Sigmoid colon (tissue), 7 donors: ENCODE measurements around the gene SIN3B. TPM values are rescaled to one million over a fixed set of nuclear protein-coding genes. Genes with fewer than 3 reads are reported as not detected.

Experiments used
- DNase-seq: peaks from one replicate; pipeline ENCODE4 v3.0.0-alpha.2; 2019
- H3K27ac ChIP-seq, 4 donors: fragments of 200-600 bp; sonication (generic); one replicate each; pipeline ENCODE4 v1.5.1; 2016 to 2019; ENCODE audit warnings: mild to moderate bottlenecking in 1 of 4
- H3K27me3 ChIP-seq, 3 donors: fragments of 200-600 bp; sonication (generic); one replicate each; pipeline ENCODE4 v1.5.1; 2019; ENCODE audit warnings: mild to moderate bottlenecking in 1 of 3
- H3K36me3 ChIP-seq, 4 donors: fragments of 200-600 bp; sonication (generic); one replicate each; pipeline ENCODE4 v1.5.1; 2016 to 2019
- H3K4me1 ChIP-seq, 4 donors: fragments of 200-600 bp; sonication (generic); one replicate each; pipeline ENCODE4 v1.5.1; 2017 to 2019
- H3K4me3 ChIP-seq, 4 donors: fragments of 200-600 bp; sonication (generic); one replicate each; pipeline ENCODE4 v1.5.1; 2017 to 2019; ENCODE audit warnings: mild to moderate bottlenecking in 2 of 4, moderate library complexity in 1 of 4
- H3K9me3 ChIP-seq, 4 donors: fragments of 200-600 bp in 3 of 4; sonication (generic) in 3 of 4; one replicate each; pipeline versions ENCODE4 v1.5.1 to v1.6.1; 2013 to 2019
- CTCF ChIP-seq, 4 experiments: fragments of 450-650 bp in 3 of 4; fragments of 200-600 bp in 1 of 4; IDR thresholded peaks; one replicate each; pipeline ENCODE4 v1.5.1; 2016 to 2019; ENCODE audit warnings: antibody characterized with exemption in 4 of 4, mild to moderate bottlenecking in 3 of 4, moderate library complexity in 2 of 4
- EP300 ChIP-seq, 4 donors: sonication (generic); formaldehyde crosslinking; IDR thresholded peaks; one replicate each; pipeline ENCODE4 v1.6.1; 2017; ENCODE audit warnings: antibody characterized with exemption in 4 of 4
- POLR2A ChIP-seq, 2 donors: fragments of 450-650 bp; IDR thresholded peaks; one replicate each; pipeline ENCODE4 v1.6.1; 2016; ENCODE audit warnings: antibody characterized with exemption in 2 of 2, mild to moderate bottlenecking in 2 of 2, moderate library complexity in 2 of 2
- POLR2AphosphoS5 ChIP-seq, 4 donors: sonication (generic); formaldehyde crosslinking; IDR thresholded peaks; one replicate each; pipeline ENCODE4 v1.6.1; 2017; ENCODE audit warnings: antibody characterized with exemption in 4 of 4
- WGBS, 2 donors: extraction: QIAGEN DNeasy Blood & Tissue Kit; methylation state at CpG; one replicate each; pipeline ENCODE4 v1.1.7; 2013; 5-methylcytosine and 5-hydroxymethylcytosine counted together
- intact Hi-C: fragments of 100-400 bp; cut with DNase I; formaldehyde crosslinking; loops from one replicate; pipeline ENCODE4 v1.15.1; 2023
- polyA plus RNA-seq, 3 donors: library from polyadenylated mRNA; stranded (reverse); fragments of 200-250 nt; gene quantifications; one replicate each; pipeline ENCODE4 v1.2.3, GENCODE V29; 2013
- total RNA-seq, 4 donors: library from RNA; depleted of rRNA; stranded (reverse); fragments of >200 nt; gene quantifications; one replicate each; pipeline ENCODE4 v1.1.0, GENCODE V29; 2016
- donor health status: healthy with polysubstance abuse.
- donor health status: Bipolar disorder and iron deficiency.
- donor health status: healthy.

The SIN3B gene
- total and polyA plus RNA-seq, 7 donors = 5.1 to 67.3 (median 24.7) TPM

DNA sequence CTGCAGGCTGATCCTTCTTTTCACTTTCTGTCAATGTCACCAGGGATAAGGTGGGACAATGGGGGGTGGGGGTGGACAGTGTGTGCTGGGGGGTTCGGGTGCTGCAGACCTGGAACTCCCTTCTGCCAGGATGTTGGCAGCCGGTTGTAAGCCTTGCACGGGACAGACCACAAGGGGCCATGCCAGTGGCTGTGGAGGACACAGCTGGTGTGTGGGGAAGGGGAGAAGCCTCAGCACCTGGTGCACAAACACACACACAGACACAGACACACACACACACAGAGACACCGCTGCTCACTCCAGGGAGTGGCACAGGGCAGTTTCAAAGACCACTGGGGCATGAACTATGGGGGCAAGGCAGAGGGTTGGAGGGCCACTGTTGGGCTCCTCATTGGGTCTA, 63.2 kb downstream of the SIN3B start:
- H3K4me3 ChIP-seq = no peak overlapping the region
- 36 to 50% methylated on average over 4 of the region's 4 CpGs for WGBS, 2 donors
- H3K27ac ChIP-seq = no peak overlapping the region
- TF ChIP-seq EP300 (IDR thresholded peaks at IDR 0.05) (no peak), POLR2AphosphoS5 (IDR thresholded peaks at IDR 0.05) (no peak), CTCF (IDR thresholded peaks at IDR 0.05) (no peak), POLR2A (IDR thresholded peaks at IDR 0.05) (no peak)
- peaks cover 0 to 26% (median 14%) of the 10 kb centered on the region in 4 donors for H3K4me1 ChIP-seq
- intact Hi-C loops = no loop called here
- no peak for DNase-seq
- no peaks in the 10 kb centered on the region for H3K36me3 ChIP-seq
- H3K9me3 ChIP-seq = no peaks in the 10 kb centered on the region
- H3K27me3 ChIP-seq = peaks cover 10 to 34% (median 23%) of the 10 kb centered on the region in 3 donors

DNA sequence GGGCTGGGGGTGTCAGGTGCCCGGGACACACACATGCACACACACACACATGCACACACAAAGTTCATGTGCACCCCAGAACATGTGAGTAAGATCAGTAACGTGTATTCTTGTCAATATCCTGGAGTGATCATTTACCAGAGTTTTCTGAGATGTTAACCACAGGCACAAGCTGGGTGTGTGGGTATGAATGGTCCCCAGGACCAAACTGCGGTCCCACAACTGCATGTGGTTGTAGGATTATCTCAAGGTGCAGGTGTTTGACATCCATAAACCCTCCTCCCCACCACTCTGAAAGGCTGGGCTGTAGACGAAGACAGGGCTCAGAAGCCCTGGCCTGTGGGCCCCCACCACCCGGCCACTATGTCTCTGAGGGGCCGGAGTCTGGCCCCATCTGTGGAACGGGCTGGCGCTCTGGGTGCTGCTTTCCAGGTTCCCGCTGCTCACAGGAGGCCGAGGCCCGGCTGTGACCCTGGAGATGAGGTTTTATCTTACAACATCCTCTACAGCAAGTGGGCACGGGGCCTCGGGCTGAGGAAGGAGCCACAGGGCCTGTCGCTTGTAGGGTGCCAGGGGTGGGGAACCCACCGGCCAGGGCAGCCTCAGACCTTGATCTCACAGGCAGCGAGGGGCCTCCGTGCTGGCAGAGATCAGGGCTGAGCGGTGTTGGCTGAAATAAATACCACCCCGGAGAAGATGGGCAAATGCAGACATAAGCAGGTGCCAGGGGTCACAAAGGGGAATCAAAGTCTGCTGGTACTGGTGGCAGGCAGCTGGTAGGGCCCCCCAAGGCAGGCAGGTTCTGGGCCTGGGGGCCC, 63.9 kb downstream of the SIN3B start:
- Histone ChIP-seq H3K4me3 (no peak overlapping the region), H3K9me3 (no peaks in the 10 kb centered on the region), H3K27ac (no peak overlapping the region), H3K36me3 (no peaks in the 10 kb centered on the region), H3K27me3 (peaks cover 10 to 28% (median 23%) of the 10 kb centered on the region in 3 donors), H3K4me1 (peaks cover 0 to 32% (median 14%) of the 10 kb centered on the region in 4 donors)
- TF ChIP-seq POLR2A (IDR thresholded peaks at IDR 0.05) = no peak
- TF ChIP-seq CTCF (IDR thresholded peaks at IDR 0.05) = no peak
- no peak for TF ChIP-seq POLR2AphosphoS5 (IDR thresholded peaks at IDR 0.05)
- no peak for TF ChIP-seq EP300 (IDR thresholded peaks at IDR 0.05)
- intact Hi-C loops = no loop called here
- WGBS, 2 donors = 70 to 81% methylated on average over 19 of the region's 19 CpGs
- no peak for DNase-seq

DNA sequence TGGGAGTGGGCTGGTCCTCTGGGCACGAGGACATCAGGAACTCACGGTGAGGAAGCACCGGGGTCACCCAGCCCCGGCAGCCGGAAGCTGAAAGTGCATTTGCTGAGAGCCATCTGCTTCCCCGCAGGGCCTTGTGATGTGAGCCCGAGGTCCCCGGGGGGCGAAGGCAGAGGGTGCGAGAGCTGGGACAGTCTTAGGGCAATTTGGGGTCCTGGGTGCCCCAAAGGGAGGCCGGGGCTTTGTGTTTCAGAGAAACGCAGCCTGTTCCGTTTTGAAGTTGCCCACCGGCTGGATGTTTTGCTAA, 64.4 kb downstream of the SIN3B start:
- intact Hi-C loops = no loop called here

DNA sequence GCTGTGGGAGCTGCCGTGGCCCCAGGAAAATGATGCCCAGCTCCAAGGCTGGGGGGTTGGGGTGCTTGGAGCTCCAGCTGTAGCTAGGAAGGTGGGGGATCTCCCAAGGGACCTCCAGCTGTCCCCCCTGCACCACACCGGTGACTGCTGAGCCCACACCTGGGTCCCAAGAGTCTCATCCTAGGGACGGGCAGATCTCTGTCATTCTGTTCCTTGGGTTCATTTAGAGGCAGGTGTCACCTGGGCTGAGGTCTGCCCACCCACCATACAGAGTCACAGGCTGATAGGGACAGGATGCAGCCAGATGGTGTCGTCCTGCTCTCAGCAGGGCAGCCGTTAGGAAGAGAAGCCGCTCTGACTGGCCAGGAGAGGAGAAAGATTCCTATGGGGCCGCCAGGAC, 64.9 kb downstream of the SIN3B start:
- Histone ChIP-seq H3K4me3 (no peak overlapping the region), H3K27ac (no peak overlapping the region), H3K27me3 (peaks cover 10 to 21% (median 19%) of the 10 kb centered on the region in 3 donors), H3K4me1 (peaks cover 0 to 27% (median 11%) of the 10 kb centered on the region in 4 donors), H3K9me3 (no peaks in the 10 kb centered on the region), H3K36me3 (no peaks in the 10 kb centered on the region)
- WGBS, 2 donors = 64 to 77% methylated on average over 7 of the region's 7 CpGs
- no peak for TF ChIP-seq POLR2AphosphoS5 (IDR thresholded peaks at IDR 0.05)
- DNase-seq = no peak
- intact Hi-C loops = no loop called here

More for the DNA sequence above, 64.4 kb downstream of the SIN3B start:
- TF ChIP-seq POLR2AphosphoS5 (IDR thresholded peaks at IDR 0.05) (peak in 1 of 4 donors; percentile 20), POLR2A (IDR thresholded peaks at IDR 0.05) (no peak)
- peaks cover 10 to 23% (median 21%) of the 10 kb centered on the region in 3 donors for H3K27me3 ChIP-seq
- WGBS, 2 donors = 30 to 63% methylated on average over 14 of the region's 14 CpGs
- no peaks in the 10 kb centered on the region for H3K9me3 ChIP-seq
- H3K4me3 ChIP-seq = no peak overlapping the region
- H3K27ac ChIP-seq = no peak overlapping the region
- H3K4me1 ChIP-seq = peaks cover 0 to 31% (median 13%) of the 10 kb centered on the region in 4 donors
- no peak for DNase-seq
- H3K36me3 ChIP-seq = no peaks in the 10 kb centered on the region

- WGBS, 2 donors = 56 to 57% methylated on average over 30 of the region's 30 CpGs
- Histone ChIP-seq H3K27me3 (peaks cover 10 to 21% (median 12%) of the 10 kb centered on the region in 3 donors), H3K36me3 (no peaks in the 10 kb centered on the region), H3K9me3 (no peaks in the 10 kb centered on the region), H3K4me1 (peaks cover 0 to 25% (median 10%) of the 10 kb centered on the region in 4 donors), H3K27ac (peak overlapping the region in 2 of 4 donors; percentile 61 to 62), H3K4me3 (peak overlapping the region in 2 of 4 donors; percentile 58 to 60)
- TF ChIP-seq POLR2AphosphoS5 (IDR thresholded peaks at IDR 0.05) (no peak), POLR2A (IDR thresholded peaks at IDR 0.05) (no peak), CTCF (IDR thresholded peaks at IDR 0.05) (no peak), EP300 (IDR thresholded peaks at IDR 0.05) (no peak)
- intact Hi-C loops = no loop called here
- no peak for DNase-seq
Measured at GRCh38 chr19:16895467-16896145, 66.4 kb downstream of the SIN3B start.
